GM18907 (cell line): ENCODE results near the gene AP2B1.
A peak's percentile ranks its signal among the peaks of the same experiment; 100 is the strongest.
"Not testable (repeated sequence)": the region's sequence is repeated elsewhere in the genome, so short reads cannot be mapped to it uniquely, and the experiment has no call there.

Source experiments
- ATAC-seq: cut with Tn5 transposase; IDR thresholded peaks from one replicate; pipeline ENCODE4 v1.9.1; 2021; ENCODE audit warnings: mild to moderate bottlenecking, moderate library complexity; ENCODE audit not compliant: unreplicated experiment

AP2B1 gene

GRCh38 chr17:35744830-35745229 is 157.7 kb downstream of the AP2B1 start:
- ATAC-seq = no peak

GRCh38 chr17:35745246-35745645 is 158.1 kb downstream of the AP2B1 start:
- ATAC-seq = no peak

GRCh38 chr17:35745749-35746320 is 158.7 kb downstream of the AP2B1 start:
- no peak for ATAC-seq

GRCh38 chr17:35747540-35748017 is 160.5 kb downstream of the AP2B1 start:
- no peak for ATAC-seq

- ATAC-seq = no peak
Measured at GRCh38 chr17:35748341-35748841, 161.3 kb downstream of the AP2B1 start.

- no peak for ATAC-seq
Measured at GRCh38 chr17:35748979-35749378, 161.9 kb downstream of the AP2B1 start.

GRCh38 chr17:35749560-35750412 is 162.7 kb downstream of the AP2B1 start:
- no peak for ATAC-seq

- no peak for ATAC-seq
Measured at GRCh38 chr17:35750526-35751395, 163.6 kb downstream of the AP2B1 start.

- ATAC-seq = not testable (repeated sequence)
Measured at GRCh38 chr17:35751541-35751940, 164.4 kb downstream of the AP2B1 start.

GRCh38 chr17:35752471-35752870 is 165.3 kb downstream of the AP2B1 start:
- ATAC-seq = no peak

GRCh38 chr17:35752945-35753764 is 166.0 kb downstream of the AP2B1 start, which contains the start of gene GAS2L2:
GAS2L2 (minus strand) TSS chr17:35753239; CDS start chr17:35752850, 389 bp downstream.
- no peak for ATAC-seq

- no peak for ATAC-seq
Measured at GRCh38 chr17:35757243-35757642, 170.1 kb downstream of the AP2B1 start.

GRCh38 chr17:35760587-35760986 is 173.5 kb downstream of the AP2B1 start, which contains the start of gene C17orf50:
C17orf50 (plus strand) TSS chr17:35760887; CDS start chr17:35760942, 55 bp downstream.
- ATAC-seq = no peak

GRCh38 chr17:35761601-35762000 is 174.5 kb downstream of the AP2B1 start:
- no peak for ATAC-seq

- no peak for ATAC-seq
Measured at GRCh38 chr17:35763767-35764122, 176.6 kb downstream of the AP2B1 start.

- ATAC-seq = peak; percentile 87
Measured at GRCh38 chr17:35764123-35764991, 177.2 kb downstream of the AP2B1 start.

- ATAC-seq = no peak
Measured at GRCh38 chr17:35765086-35765710, 178.1 kb downstream of the AP2B1 start.

- no peak for ATAC-seq
Measured at GRCh38 chr17:35765756-35766488, 178.8 kb downstream of the AP2B1 start.
